Left lung (tissue), 10 donors: Measurements from ENCODE around the gene DELE1. TPM values are rescaled to one million over a fixed set of nuclear protein-coding genes. Genes with fewer than 3 reads are reported as not detected.

ENCODE experiments used
- ATAC-seq: fragments of 200-7000 bp; cut with Tn5 transposase; one replicate; pipeline ENCODE4 v1.9.1; 2020; ENCODE audit warnings: moderate library complexity
- DNase-seq, 4 donors: peaks; one replicate each; pipeline ENCODE4 v3.0.0-alpha.2; 2013 to 2020
- H3K27ac ChIP-seq, 2 donors: fragments of 200-600 bp; sonication (generic) in 1 of 2; one replicate each; pipeline versions ENCODE4 v1.5.0 to v1.8.0; 2020 to 2021
- H3K27me3 ChIP-seq, 2 donors: fragments of 200-600 bp; sonication (generic) in 1 of 2; one replicate each; pipeline versions ENCODE4 v1.5.0 to v1.8.0; 2020 to 2021
- H3K36me3 ChIP-seq, 2 donors: fragments of 200-600 bp; sonication (generic) in 1 of 2; one replicate each; pipeline versions ENCODE4 v1.5.0 to v1.8.0; 2020 to 2021
- H3K4me1 ChIP-seq, 2 donors: fragments of 200-600 bp; one replicate each; pipeline ENCODE4 v1.8.0; 2021
- H3K4me3 ChIP-seq, 2 donors: fragments of 200-600 bp; sonication (generic) in 1 of 2; one replicate each; pipeline versions ENCODE4 v1.5.0 to v1.8.0; 2020 to 2021; ENCODE audit warnings: mild to moderate bottlenecking in 1 of 2
- H3K9me3 ChIP-seq, 2 donors: fragments of 200-600 bp; sonication (generic) in 1 of 2; one replicate each; pipeline versions ENCODE4 v1.5.0 to v1.8.0; 2020 to 2021
- CTCF ChIP-seq, 2 donors: fragments of 200-600 bp; sonication (generic) in 1 of 2; IDR thresholded peaks; one replicate each; pipeline versions ENCODE4 v1.5.0 to v1.8.0; 2021; ENCODE audit warnings: antibody characterized with exemption in 2 of 2
- intact Hi-C, 2 donors: fragments of 100-400 bp; cut with DNase I; formaldehyde crosslinking; loops; one replicate each; pipeline versions ENCODE4 v1.11.2 to v1.14.2; 2022
- polyA plus RNA-seq, 6 donors: library from polyadenylated mRNA; unstranded; fragments of 120-200 nt; gene quantifications; one replicate each; pipeline ENCODE4 v1.2.1, GENCODE V29; 2013; ENCODE audit not compliant: insufficient read length in 6 of 6
- total RNA-seq, 2 donors: library from RNA; stranded (reverse); fragmentation: NEBNext Ultra II Directional; extraction: Animal tissue kit (Norgen Biotek cat#: 25700); gene quantifications; one replicate each; pipeline ENCODE4 v1.2.1, GENCODE V29; 2021
- donor health status: DM: no; HTN: yes; CAD: no.
- donor health status: DM: no; HTN: no; CAD: no.

The DELE1 gene
- total and polyA plus RNA-seq, 8 donors: 74.1 to 168 (median 148) TPM

GRCh38 chr5:141875022-141875740 is 48.5 kb upstream of the DELE1 start:
- Histone ChIP-seq H3K27ac (peak overlapping the region; percentile 80 to 83), H3K9me3 (no peaks in the 10 kb centered on the region), H3K27me3 (peaks cover 24 to 89% of the 10 kb centered on the region in 2 donors), H3K36me3 (no peaks in the 10 kb centered on the region), H3K4me3 (peak overlapping the region; percentile 53 to 65), H3K4me1 (peaks cover 0 to 53% of the 10 kb centered on the region in 2 donors)
- ATAC-seq (no peak), DNase-seq (no peak)
- intact Hi-C loops: loop anchor here in 1 of 2 donors (5.0 kb wide), 1 partner anchor 173 kb away; no protein-coding TSS in a partner anchor
- TF ChIP-seq CTCF (IDR thresholded peaks at IDR 0.05): no peak

- ATAC-seq (peak; percentile 41), DNase-seq (peak in 3 of 4 donors; percentile 59 to 87 (median 61))
- peaks cover 0 to 58% of the 10 kb centered on the region in 2 donors for H3K4me1 ChIP-seq
- H3K27me3 ChIP-seq: peaks cover 24 to 94% of the 10 kb centered on the region in 2 donors
- intact Hi-C loops: loop anchor here in 1 of 2 donors (5.0 kb wide), 1 partner anchor 174 kb away; no protein-coding TSS in a partner anchor
- peak overlapping the region; percentile 80 to 83 for H3K27ac ChIP-seq
- H3K4me3 ChIP-seq: peak overlapping the region; percentile 53 to 65
- TF ChIP-seq CTCF (IDR thresholded peaks at IDR 0.05): no peak
- H3K9me3 ChIP-seq: no peaks in the 10 kb centered on the region
- no peaks in the 10 kb centered on the region for H3K36me3 ChIP-seq
These were observed 47.7 kb upstream of the DELE1 start for GRCh38 chr5:141875795-141876627.

- no peaks in the 10 kb centered on the region for H3K9me3 ChIP-seq
- H3K36me3 ChIP-seq: no peaks in the 10 kb centered on the region
- ATAC-seq (peak; percentile 32), DNase-seq (peak in 2 of 4 donors; percentile 26 to 85)
- no peak for TF ChIP-seq CTCF (IDR thresholded peaks at IDR 0.05)
- H3K4me1 ChIP-seq: peaks cover 0 to 53% of the 10 kb centered on the region in 2 donors
- H3K27ac ChIP-seq: peak overlapping the region; percentile 80 to 83
- H3K27me3 ChIP-seq: peaks cover 24 to 96% of the 10 kb centered on the region in 2 donors
- intact Hi-C loops: loop anchor here in 1 of 2 donors (5.0 kb wide), 1 partner anchor 174 kb away; no protein-coding TSS in a partner anchor
- H3K4me3 ChIP-seq: peak overlapping the region; percentile 53 to 65
These were observed 46.9 kb upstream of the DELE1 start for GRCh38 chr5:141876628-141877355.

GRCh38 chr5:141877356-141878185 is 46.1 kb upstream of the DELE1 start:
- Histone ChIP-seq H3K36me3 (no peaks in the 10 kb centered on the region), H3K27me3 (peaks cover 30 to 99% of the 10 kb centered on the region in 2 donors), H3K4me1 (peaks cover 0 to 49% of the 10 kb centered on the region in 2 donors), H3K4me3 (peak overlapping the region; percentile 53 to 65), H3K9me3 (no peaks in the 10 kb centered on the region), H3K27ac (peak overlapping the region; percentile 80 to 83)
- intact Hi-C loops: loop anchor here in 1 of 2 donors (5.0 kb wide), 1 partner anchor 175 kb away; no protein-coding TSS in a partner anchor
- ATAC-seq (peak; percentile 0), DNase-seq (peak in 1 of 4 donors; percentile 22)
- no peak for TF ChIP-seq CTCF (IDR thresholded peaks at IDR 0.05)
